HG03565 (cell line): ENCODE measurements around the gene ELOVL2.
"Not testable (repeated sequence)": the region's sequence is repeated elsewhere in the genome, so short reads cannot be mapped to it uniquely, and the experiment has no call there.

ENCODE experiments used
- ATAC-seq: cut with Tn5 transposase; IDR thresholded peaks from one replicate; pipeline ENCODE4 v1.9.1; 2021; ENCODE audit warnings: mild to moderate bottlenecking, moderate library complexity; ENCODE audit not compliant: unreplicated experiment

Gene ELOVL2

DNA sequence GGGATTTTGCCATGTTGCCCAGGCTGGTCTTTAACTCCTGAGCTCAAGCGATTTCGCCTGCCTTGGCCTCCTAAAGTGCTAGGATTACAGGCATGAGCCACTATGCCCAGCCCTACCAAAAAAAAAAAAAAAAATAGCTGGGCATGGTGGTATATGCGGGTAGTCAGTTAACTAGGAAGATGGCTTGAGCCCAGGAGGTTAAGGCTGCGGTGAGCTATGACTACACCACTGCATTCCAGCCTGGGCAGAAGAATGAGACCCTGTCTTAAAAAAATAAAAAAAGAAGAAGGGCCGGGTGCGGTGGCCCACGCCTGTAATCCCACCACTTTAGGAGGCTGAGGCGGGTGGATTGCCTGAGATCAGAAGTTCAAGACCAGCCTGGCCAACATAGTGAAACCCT lies 50.2 kb downstream of the ELOVL2 start:
- no peak for ATAC-seq

DNA sequence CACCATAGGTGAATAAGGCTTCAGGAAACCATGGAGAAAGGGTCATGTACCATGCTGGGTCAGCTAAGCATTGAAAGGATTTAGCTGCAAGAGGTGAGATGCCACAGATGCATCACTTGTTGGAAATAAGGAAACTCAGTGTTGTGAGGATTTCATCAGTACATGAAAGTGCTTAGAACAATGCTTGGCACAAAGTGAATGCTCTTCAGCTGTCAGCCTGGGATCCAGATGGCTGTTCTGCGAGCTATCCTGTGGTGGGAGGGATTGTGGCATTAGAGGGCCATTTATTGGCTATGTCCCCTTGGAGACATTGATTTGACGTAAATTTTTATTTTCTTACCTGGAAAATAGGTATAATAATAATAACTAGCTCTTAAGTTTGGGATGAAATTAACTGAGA lies 53.0 kb downstream of the ELOVL2 start:
- ATAC-seq, result no peak

DNA sequence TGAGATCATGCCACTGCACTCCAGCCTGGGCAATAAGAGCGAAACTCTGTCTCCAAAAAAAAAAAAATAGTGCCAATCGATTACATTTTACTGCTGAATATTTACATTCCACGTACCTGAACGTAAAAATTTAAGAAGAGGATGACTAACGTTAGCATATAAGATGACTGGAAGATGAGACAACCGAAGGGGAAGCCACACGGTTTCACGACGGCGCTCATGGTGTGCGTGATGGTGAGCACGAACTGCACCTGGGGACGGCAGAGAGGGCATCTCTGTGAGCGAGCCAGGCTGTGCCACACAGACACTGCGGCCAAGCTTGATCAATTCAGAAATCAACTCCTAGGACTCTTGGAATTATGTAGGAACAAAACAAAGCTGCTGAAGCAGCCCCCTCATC lies 54.5 kb downstream of the ELOVL2 start:
- no peak for ATAC-seq

DNA sequence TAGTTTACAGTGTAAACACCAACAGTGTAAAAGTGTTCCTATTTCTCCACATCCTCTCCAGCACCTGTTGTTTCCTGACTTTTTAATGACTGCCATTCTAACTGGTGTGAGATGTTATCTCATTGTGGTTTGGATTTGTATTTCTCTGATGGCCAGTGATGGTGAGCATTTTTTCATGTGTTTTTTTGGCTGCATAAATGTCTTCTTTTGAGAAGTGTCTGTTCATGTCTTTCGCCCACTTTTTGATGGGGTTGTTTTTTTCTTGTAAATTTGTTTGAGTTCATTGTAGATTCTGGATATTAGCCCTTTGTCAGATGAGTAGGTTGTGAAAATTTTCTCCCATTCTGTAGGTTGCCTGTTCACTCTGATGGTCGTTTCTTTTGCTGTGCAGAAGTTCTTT lies 59.1 kb downstream of the ELOVL2 start:
- not testable (repeated sequence) for ATAC-seq

DNA sequence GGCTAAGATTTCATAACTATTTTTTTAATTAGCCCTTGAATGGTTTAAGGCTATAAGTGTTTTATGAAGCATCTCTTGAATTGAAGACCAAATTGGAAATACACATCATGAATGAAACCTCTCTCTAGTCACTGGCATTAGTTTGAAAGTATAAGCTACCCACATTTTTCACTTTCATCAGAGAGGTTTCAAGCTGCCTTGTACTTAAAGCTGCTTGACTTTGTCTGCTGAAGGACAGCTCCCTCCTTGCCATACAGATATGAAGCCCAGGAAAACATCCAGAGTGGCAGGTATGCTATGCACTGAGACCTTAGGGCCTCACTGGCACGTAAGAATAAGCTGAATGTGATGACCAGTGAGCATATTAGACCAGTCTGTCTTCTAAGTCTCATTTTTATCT lies 62.7 kb downstream of the ELOVL2 start:
- ATAC-seq, result no peak

DNA sequence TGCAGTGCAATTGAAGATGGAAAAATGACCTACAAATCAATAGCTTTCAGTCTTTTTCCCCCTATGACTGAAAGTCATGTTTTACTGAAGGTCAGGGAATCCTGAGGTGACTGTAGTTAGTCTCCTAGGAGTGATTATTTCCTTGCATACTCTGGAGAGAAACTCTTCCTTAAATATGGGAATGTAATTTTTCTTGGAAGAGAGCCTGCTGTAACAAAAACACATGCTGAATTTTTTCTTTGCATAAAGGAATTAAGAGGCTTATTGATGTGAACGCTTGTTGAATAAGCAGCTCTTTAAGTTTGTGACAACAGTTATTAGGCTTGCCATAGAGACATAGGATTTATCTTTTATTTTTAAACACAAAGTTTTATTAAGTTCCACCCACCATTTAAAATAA lies 64.5 kb downstream of the ELOVL2 start:
- no peak for ATAC-seq

DNA sequence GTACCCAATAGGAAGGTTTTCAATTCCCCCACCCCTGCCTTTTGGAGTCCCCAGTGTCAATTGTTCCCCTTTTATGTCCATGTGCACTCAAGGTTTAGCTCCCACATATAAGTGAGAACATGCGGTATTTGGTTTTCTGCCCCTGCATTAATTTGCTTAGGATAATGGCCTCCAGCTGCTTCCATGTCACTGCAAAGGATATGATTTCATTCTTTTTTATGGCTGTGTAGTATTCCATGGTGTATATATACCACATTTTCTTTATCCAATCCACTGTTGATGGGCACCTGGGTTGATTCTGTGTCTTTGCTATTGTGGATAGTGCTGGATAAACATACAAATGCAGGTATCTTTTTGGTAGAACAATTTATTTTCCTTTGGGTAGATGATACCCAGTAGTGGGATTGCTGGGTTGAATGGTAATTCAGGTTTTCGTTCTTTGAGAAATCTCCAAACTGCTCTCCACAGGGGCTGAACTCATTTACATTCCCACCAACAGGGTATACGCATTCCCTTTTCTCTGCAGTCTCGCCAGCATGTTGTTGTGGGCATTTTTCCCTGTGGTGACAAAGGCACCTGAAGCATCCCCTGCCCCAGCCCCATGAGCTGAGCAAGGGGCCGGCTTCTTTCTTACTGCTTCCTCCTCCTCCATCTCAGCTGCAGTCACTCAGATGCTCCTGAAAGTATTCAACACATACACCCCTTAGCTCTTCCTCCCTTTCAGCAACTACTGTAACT lies 66.7 kb downstream of the ELOVL2 start:
- ATAC-seq, result no peak

DNA sequence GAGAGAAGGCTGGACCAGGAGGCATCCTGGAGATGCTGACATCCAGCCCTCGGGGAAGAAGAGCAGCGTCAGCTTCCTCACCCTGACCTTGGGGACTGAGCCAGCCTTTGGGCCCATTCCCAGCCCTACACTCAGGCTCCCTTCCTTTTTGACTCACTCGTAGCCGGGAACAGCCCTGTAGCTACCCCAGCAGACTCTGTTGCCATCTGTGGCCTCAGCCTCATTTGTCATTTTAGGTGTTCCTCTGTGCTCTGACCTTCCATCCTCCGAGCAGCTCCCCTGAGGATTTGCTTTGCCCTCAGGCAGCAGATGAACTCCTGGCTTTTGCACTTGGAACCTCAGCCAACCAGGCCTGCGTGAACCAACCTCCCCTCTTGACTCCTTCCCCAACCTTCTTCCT lies 67.5 kb downstream of the ELOVL2 start:
- no peak for ATAC-seq

DNA sequence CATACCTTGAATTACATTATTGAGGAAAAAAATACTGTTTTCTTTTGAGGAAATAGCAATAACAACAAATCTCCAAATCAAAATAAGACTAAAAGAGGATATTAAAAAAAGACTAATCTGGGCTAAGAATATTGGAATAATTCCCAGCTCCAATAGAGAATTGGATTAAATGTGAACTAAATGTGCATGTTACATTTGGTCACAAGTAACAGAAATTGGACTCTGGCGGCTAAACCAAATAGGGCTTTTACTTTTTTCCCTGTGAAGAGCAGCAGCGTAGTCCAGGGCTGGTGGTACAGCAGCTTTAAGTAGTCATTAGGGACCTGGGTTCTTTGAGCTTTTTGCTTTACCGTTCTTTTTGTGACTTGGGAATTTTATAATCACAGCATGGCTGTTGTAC lies 71.9 kb downstream of the ELOVL2 start:
- ATAC-seq, result no peak

DNA sequence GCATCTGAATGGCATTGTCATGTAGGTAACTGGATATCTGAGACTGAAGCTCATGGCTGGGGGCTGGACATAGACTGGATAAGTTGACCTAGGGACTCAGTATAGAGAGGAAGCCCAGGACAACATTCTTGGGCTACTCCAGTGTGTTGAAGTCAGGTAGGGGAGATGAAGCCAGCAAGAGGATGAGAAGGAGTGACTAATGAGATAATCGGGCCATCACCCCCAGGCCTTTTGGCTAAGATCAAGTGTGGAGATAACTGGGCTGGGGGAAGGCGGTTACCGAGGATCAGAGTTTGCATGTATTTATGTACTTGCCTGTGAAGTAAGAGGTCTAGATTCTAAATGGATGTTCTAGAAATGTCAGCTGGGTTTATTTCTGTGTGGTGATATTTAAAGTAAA lies 73.4 kb downstream of the ELOVL2 start:
- no peak for ATAC-seq

DNA sequence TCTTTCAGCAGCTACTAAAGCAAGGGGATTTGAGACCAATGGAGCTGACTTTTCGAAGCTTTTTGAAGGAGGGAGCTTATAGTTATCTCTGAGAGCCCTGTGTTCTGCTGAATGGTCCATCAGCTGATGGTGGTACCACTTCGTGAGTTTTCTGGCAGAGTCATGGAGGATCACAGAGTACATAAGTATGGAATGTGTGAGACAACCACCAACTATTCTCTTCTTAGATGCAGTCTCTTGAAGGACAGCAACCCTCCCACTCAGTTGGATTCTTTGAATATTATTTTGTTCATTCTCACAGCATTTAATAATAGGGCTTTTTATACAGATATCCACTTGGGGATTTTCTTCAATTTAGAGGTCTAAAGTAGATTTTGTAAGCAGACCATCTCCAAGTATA lies 75.3 kb downstream of the ELOVL2 start:
- ATAC-seq, result no peak

DNA sequence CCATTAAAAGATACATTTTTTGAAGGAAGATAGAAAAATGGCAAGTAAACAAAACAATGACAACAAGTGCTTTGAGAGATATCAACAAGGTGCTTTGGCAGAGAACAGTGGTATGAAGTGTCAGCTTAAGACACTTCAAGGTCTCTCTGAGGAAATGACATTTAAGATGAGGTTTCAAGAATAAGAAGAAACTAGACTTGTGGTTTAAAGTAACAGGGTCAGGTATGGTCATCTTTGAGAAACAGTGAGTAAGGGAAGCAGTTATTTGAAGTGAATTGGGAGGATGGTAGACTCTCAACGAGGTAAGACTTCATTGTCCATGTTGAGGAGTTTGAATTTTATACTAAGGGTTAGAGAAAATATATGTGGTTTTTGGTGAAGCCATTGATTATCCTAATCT lies 79.4 kb downstream of the ELOVL2 start:
- ATAC-seq, result peak; percentile 91

DNA sequence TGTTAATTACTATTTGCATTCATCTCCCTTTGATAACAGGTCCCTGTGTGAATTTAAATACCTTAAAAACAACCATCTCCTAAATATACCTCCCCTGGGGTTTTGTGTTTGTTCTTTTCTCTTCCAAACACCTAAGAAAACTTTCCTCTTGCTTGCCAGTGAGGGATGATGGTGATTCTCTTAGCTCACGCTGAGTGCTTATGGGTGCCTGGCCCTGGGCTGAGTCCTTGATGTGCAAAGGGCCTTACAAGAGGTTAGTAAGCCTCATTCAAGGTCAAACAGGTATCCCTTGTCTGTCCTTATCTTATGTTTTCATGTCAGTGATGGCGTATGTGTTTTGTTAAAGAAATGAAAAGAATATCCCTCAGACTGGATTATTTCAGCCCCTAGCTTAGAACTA lies 81.0 kb downstream of the ELOVL2 start:
- ATAC-seq, result no peak

DNA sequence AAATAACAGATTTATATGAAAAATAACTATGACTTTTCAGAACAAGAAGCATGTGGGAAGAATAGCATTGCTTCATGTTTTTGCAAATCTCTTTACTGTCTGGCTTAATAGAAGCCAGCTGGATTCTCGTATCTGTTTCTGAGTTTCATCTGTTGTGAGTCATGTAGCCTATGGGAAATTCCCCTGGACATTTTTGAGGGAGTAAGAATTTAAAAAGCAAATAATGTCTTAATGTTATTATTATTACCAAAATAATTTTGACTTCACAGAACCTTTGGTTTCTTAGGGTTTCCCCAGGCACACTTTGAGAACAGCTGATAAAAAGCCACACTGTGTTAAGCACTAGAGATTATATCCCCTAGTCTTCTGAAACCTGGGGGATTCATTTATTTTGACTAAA lies 81.4 kb downstream of the ELOVL2 start:
- no peak for ATAC-seq

DNA sequence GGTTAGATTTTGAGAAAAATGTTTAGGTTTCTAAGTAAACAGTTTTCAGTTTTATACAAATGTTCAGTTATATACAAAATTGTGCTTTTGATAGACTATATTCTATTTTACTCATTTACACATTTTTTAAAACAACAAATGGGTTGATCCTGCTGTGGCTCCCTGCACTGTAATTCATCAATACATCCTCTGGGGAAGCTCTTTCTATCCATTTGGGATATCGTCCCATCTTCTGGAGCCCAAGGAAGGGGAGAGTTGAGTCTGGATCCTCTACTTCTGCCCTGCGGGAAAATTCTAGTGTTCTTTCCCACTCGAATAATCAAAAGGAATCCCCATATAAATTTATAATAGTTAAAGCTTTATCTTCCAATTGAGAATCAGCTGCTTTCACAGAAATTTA lies 82.3 kb downstream of the ELOVL2 start:
- no peak for ATAC-seq

DNA sequence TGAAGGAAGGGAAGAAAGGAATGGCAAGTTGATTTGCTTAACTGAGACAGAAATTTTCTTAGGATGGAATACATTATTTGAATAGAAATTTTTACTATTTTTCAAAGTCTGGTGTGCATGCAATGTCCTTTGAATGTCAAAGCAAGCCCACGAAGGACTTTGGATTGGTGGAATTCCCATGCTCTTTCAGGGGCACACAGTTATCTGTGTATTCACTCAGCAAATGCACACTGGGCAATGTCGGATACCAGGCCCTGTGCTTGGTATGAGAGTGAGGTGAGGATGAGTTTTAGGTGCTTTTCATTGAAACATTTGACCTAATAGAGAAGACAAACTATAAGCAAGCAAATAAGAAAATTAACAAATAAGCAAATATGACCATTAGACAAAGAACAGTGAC lies 83.9 kb downstream of the ELOVL2 start:
- ATAC-seq, result no peak

DNA sequence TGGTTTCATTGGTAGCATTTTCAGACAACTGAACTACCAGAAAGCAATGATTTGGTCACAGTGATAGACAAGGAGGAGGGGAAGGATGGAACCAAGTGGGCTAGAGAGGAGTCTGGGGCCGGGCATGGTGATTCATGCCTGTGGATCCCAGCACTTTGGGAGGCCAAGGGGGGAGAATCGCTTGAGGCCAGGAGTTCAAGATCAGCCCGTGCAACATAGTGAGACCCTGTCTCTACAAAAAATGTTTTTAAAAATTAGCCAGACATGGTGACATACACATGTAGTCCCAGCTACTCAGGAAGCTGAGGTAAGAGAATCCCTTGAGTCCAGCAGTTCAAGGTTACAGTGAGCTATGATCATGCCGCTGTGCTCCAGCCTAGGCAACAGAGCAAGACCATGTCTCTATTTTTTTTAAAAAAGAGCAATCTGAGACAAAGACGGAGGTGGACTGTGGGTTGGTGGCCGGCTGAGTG lies 86.7 kb downstream of the ELOVL2 start:
- no peak for ATAC-seq

DNA sequence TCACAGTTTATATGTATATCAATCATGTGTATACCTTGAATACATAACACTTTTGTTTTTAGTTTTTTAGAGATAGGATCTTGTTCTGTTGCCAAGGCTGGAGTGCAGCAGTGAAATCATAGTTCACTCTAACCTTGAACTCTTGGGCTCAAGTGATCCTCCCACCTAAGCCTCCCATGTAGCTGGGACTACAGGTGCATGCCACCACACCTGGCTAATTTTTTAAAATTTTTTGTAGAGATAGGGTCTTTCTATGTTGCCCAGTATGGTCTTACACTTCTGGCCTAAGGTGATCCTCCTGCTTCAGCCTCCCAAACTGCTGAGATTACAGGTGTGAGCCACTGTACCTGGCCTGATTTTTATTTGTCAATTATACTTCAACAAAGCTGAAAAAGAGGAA lies 87.3 kb downstream of the ELOVL2 start:
- no peak for ATAC-seq

DNA sequence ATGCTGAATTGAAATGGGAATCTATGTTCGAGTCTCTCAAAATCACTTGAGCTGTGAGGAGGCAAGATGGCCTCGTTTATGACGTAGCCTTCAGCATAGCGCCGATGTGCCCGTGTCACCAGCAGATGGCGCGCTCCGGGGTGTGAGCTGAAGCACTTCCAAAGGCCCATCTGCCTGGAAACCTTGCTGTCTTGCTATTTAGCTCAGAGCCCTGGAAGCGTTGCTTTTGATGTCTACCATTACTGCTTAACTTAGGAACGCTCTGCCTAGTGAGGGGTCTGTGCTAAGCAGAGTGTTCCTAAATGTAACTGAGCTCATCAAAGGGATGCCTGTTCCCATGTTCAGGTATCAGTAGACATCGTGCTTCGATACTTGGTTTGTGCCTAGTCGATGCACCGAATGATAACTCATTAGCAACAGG lies 89.5 kb downstream of the ELOVL2 start:
- ATAC-seq, result peak; percentile 63

DNA sequence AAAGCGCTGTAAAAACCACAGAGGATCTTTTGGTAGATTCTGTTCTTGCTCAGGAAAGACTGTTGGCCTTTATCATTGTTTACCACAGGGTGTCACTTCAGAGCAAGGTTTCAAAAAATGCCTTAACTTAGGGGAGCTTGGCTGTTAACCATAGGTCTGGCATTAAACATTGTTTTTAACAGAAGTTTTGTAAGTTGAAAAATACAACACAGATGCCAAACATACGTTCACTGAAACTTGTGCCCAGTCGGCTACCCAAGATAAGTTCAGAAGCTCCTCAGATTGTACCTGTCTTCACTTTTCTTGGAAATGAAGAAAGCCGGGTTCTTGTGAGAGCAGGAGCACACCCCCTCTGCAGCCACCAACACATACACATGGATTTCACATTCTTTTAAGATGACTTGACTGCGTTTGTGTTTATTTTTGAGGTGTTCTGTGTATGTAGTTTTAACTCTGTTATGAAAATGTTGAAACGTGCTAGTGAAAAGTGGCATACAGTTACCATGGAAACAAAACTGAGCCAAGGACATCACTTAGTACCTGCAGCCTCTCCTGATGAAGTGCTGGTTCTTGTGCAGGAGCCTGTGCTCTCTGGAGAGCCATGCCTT lies 92.3 kb downstream of the ELOVL2 start:
- no peak for ATAC-seq

DNA sequence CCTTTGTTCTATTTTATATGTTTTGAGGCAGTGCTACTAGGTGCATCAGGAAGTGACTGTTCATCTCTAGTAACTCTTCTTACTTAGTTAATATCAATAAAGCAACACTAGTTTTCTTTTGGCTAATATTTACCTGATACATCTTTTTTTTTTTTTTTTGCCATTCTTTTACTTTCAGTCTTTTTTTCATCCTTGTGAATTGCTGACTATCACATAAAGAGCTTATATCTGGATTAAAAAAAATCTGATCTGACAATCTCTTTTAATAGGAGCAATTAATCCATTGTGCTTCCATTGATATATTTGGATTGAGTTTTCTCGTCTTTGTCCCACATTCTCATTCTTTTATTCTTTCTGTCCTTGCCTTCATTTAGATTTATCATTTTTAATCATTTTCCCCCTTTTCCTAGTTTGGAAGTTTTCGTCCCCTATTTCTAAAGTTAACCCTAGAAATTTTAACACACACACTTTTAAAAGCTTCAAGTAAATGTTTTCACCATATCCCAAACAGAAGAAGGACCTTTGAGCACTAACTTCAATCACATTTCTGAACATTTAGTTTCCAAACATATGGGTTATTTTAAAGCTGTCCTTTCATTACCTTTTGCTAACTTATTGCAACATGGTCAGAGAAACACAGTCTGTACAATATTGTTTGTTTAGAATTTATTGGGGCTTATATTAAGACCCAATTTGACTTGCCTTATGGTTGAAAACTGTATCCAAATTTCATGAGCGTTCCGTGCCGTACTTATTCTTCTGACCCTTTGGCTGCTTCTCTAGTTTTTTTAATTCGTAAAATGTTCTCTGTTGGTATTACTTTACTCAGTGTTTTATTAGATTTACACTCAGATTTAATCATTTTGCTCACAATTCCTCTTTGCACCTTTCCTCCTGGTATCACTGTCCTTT lies 94.3 kb downstream of the ELOVL2 start:
- no peak for ATAC-seq

DNA sequence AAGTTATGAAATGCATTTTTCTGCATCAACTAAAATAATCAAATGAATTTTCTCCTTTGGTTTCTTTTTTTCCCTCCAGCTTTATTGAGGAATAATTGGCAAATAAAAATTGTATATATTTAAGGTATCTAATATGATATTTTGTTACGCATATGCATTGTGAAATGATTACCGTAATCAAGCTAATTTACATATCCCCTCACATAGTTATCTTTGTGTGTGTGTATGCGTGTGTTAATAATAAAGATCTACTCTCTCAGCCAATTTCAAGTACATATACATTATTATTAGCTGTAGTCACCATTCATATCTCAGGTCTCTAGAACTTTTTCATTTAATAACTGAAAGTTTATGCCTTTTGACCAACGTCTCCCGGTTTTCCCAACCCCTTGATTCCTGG lies 96.1 kb downstream of the ELOVL2 start:
- ATAC-seq, result no peak
